ENCODE measurements around the gene MT1F. TPM values are rescaled to one million over a fixed set of nuclear protein-coding genes. Genes with fewer than 3 reads are reported as not detected.
"Not testable (repeated sequence)": the region's sequence is repeated elsewhere in the genome, so short reads cannot be mapped to it uniquely, and the experiment has no call there.

Gene MT1F
- total and polyA plus RNA-seq, 11 donors = 1.3 to 8.1 (median 1.9) TPM; not detected in 2

DNA sequence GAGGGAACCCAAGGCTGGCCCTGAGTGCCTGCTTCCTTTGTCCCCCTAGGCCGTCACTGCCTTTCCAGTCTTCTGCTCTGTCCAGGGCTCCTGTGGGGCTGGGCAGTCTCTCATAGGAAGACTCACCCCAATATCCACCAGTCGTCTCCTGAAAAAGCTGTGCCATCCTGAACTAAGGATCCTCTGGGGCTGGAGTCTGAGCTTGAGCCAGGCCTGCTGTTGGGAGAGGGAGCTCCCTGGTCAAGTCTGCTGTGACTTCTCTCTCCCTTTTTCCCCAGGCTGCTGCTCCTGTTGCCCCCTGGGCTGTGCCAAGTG is 12.8 kb downstream of the MT1F start:
- 50 to 71% (median 60%) methylated on average over 1 to 2 of the region's 2 CpGs for WGBS, 4 donors
- no peak overlapping the region for H3K4me3 ChIP-seq
- ATAC-seq (no peak), DNase-seq (no peak)
- no peak for TF ChIP-seq POLR2A (IDR thresholded peaks at IDR 0.05)
- TF ChIP-seq, protein P1, sequence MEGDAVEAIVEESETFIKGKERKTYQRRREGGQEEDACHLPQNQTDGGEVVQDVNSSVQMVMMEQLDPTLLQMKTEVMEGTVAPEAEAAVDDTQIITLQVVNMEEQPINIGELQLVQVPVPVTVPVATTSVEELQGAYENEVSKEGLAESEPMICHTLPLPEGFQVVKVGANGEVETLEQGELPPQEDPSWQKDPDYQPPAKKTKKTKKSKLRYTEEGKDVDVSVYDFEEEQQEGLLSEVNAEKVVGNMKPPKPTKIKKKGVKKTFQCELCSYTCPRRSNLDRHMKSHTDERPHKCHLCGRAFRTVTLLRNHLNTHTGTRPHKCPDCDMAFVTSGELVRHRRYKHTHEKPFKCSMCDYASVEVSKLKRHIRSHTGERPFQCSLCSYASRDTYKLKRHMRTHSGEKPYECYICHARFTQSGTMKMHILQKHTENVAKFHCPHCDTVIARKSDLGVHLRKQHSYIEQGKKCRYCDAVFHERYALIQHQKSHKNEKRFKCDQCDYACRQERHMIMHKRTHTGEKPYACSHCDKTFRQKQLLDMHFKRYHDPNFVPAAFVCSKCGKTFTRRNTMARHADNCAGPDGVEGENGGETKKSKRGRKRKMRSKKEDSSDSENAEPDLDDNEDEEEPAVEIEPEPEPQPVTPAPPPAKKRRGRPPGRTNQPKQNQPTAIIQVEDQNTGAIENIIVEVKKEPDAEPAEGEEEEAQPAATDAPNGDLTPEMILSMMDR (IDR thresholded peaks at IDR 0.05) = no peak
- intact Hi-C loops (cut with DNase I) = no loop called here
- H3K4me1 ChIP-seq = peaks cover 0 to 22% (median 10%) of the 10 kb centered on the region in 12 donors
- H3K27me3 ChIP-seq = peaks cover 13 to 88% (median 41%) of the 10 kb centered on the region in 9 donors
- no peak overlapping the region for H3K27ac ChIP-seq
- no peaks in the 10 kb centered on the region for H3K36me3 ChIP-seq
- H3K9me3 ChIP-seq = no peaks in the 10 kb centered on the region

DNA sequence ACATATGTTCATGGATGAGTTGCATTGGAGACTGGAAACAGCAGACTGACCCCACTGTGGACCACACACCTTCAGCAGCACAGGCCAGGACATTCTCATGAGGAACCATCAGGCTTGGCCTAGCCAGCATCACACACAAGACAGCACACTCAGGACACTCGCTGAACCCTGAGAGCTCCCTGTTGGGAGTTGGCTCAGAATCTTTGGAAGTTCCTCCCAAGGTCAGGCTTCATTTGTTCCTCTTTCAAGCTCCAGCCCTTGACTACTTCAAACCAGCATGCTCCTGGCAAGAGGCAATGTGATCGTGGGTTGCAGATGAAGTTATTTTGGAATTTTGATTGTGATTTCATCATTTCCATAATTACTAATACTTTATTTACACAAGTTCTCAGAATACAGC is 13.9 kb downstream of the MT1F start:
- Histone ChIP-seq H3K4me1 (peaks cover 0 to 28% (median 15%) of the 10 kb centered on the region in 12 donors), H3K27me3 (peaks cover 14 to 81% (median 33%) of the 10 kb centered on the region in 9 donors)
- H3K9me3 ChIP-seq; H3K4me3 ChIP-seq; H3K27ac ChIP-seq; DNase-seq; ATAC-seq; H3K36me3 ChIP-seq; intact Hi-C loops (cut with DNase I): not testable (repeated sequence)
- 65 to 84% (median 71%) methylated on average over 2 of the region's 2 CpGs for WGBS, 4 donors

DNA sequence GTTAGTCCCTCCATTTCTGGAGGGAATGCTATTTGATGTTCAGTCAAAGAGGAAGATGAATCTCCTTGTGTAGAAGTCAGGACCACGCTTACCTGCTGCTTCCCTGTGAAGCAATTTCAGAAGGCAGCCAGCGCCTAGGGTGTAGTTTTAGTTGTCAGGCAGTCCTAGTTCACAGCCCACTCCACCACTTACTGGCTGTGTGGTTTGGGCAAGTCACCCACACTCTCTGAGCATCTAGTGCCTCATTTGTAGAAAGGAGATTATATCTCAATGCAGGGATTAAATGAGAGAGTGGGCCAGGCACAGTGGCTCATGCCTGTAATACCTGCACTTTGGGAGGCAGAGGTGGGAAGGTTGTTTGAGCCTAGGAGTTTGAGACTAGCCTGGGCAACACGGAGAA is 14.4 kb downstream of the MT1F start:
- intact Hi-C loops (cut with DNase I); ATAC-seq; H3K4me3 ChIP-seq; H3K9me3 ChIP-seq; DNase-seq; H3K36me3 ChIP-seq; H3K27ac ChIP-seq: not testable (repeated sequence)
- Histone ChIP-seq H3K4me1 (peaks cover 0 to 28% (median 15%) of the 10 kb centered on the region in 12 donors), H3K27me3 (peaks cover 13 to 76% (median 33%) of the 10 kb centered on the region in 9 donors)
- WGBS, 4 donors = 67 to 87% (median 72%) methylated on average over 3 of the region's 3 CpGs

DNA sequence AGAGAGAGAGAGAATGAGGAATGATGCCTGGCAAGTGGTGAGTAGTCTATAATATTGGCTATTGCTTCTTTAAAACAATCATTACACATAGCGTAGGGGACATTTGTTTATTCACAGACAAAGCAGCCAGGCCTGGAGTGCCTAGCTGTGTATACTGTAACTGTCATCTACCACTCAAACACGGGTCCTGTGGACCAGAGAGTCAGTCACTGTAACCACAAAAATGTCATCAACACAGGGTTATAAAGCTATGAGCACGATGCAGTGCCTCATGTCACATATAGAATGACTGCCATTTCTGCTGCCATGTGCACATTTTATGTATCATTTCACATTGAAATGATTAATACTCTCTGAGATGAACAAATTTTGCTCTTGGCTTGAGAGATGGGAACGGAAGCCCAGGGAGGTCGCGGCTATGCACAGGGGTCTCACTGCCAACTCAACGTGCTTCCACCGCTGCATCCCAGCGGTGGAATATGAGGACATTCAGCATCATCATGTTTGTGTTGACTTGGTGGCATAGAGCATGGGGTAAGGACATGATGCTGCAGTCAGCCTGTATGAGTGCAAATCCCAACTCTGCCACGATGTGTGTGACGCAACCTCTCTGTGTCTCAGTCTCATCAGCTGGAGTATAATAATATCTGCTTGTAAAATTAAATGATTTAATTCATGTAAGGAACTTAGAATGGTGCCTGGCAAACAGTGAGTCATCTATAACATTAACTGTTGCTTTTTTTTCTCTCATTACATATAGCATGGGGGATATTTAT is 15.2 kb downstream of the MT1F start:
- H3K27ac ChIP-seq = no peak overlapping the region
- 86 to 90% (median 88%) methylated on average over 11 of the region's 11 CpGs for WGBS, 4 donors
- no peak for TF ChIP-seq POLR2A (IDR thresholded peaks at IDR 0.05)
- TF ChIP-seq, protein P1 (IDR thresholded peaks at IDR 0.05) = no peak
- peaks cover 6 to 68% (median 32%) of the 10 kb centered on the region in 9 donors for H3K27me3 ChIP-seq
- ATAC-seq = no peak
- DNase-seq = no peak
- no peaks in the 10 kb centered on the region for H3K36me3 ChIP-seq
- intact Hi-C loops (cut with DNase I) = no loop called here
- no peaks in the 10 kb centered on the region for H3K9me3 ChIP-seq
- H3K4me1 ChIP-seq = peaks cover 0 to 23% (median 11%) of the 10 kb centered on the region in 12 donors
- no peak overlapping the region for H3K4me3 ChIP-seq

- peaks cover 0 to 58% (median 23%) of the 10 kb centered on the region in 9 donors for H3K27me3 ChIP-seq
- H3K4me3 ChIP-seq = no peak overlapping the region
- no peaks in the 10 kb centered on the region for H3K36me3 ChIP-seq
- DNase-seq (no peak), ATAC-seq (peak in 3 of 4 donors; percentile 42 to 66 (median 55))
- WGBS, 4 donors = 38 to 43% (median 41%) methylated on average over 12 of the region's 12 CpGs
- H3K27ac ChIP-seq = no peak overlapping the region
- intact Hi-C loops (cut with DNase I) = loop anchor here in 2 of 10 donors (1.0 to 2.0 kb wide), 2 partner anchors 28 to 29 kb away; no protein-coding TSS in a partner anchor
- peaks cover 0 to 19% (median 9%) of the 10 kb centered on the region in 12 donors for H3K4me1 ChIP-seq
- TF ChIP-seq, protein P1 (IDR thresholded peaks at IDR 0.05) = peak; percentile 37 to 67 (median 55)
- no peak for TF ChIP-seq POLR2A (IDR thresholded peaks at IDR 0.05)
- no peaks in the 10 kb centered on the region for H3K9me3 ChIP-seq
Observed at GRCh38 chr16:56673921-56674320, 16.2 kb downstream of the MT1F start.

DNA sequence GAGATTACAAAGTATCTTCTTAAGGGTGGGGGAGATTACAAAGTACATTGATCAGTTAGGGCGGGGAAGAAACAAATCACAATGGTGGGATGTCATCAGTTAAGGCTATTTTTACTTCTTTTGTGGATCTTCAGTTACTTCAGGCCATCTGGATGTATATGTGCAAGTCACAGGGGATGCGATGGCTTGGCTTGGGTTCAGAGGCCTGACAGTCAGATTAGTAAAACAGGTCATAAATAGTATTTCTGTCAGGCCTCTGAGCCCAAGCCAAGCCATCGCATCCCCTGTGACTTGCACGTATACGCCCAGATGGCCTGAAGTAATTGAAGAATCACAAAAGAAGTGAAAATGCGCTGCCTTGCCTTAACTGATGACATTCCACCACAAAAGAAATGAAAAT is 16.8 kb downstream of the MT1F start:
- intact Hi-C loops (cut with DNase I) = loop anchor here in 2 of 10 donors (1.0 to 2.0 kb wide), 2 partner anchors 28 kb away; no protein-coding TSS in a partner anchor
- DNase-seq, ATAC-seq: not testable (repeated sequence)

More for the DNA sequence above, 16.8 kb downstream of the MT1F start:
- not testable (repeated sequence) for H3K4me3 ChIP-seq, H3K27ac ChIP-seq, H3K36me3 ChIP-seq, H3K9me3 ChIP-seq
- WGBS, 4 donors = 82 to 87% (median 84%) methylated on average over 6 of the region's 6 CpGs
- H3K4me1 ChIP-seq = peaks cover 0 to 13% (median 6%) of the 10 kb centered on the region in 12 donors
- H3K27me3 ChIP-seq = peaks cover 0 to 52% (median 18%) of the 10 kb centered on the region in 9 donors
